Upper lobe of right lung (tissue), 1 donor: Measurements from ENCODE around the gene LAMA2. TPM values are rescaled to one million over a fixed set of nuclear protein-coding genes. Genes with fewer than 3 reads are reported as not detected.

Experiments used
- ATAC-seq: fragments of 200-7000 bp; cut with Tn5 transposase; one replicate; pipeline ENCODE4 v1.9.1; 2020; ENCODE audit warnings: mild to moderate bottlenecking, moderate library complexity
- DNase-seq: peaks from one replicate; pipeline ENCODE4 v3.0.0-alpha.2; 2020
- H3K27ac ChIP-seq: fragments of 200-600 bp; one replicate; pipeline ENCODE4 v1.8.0; 2022
- H3K27me3 ChIP-seq: fragments of 200-600 bp; one replicate; pipeline ENCODE4 v1.8.0; 2022; ENCODE audit warnings: mild to moderate bottlenecking
- H3K36me3 ChIP-seq: fragments of 200-600 bp; one replicate; pipeline ENCODE4 v1.8.0; 2022
- H3K4me1 ChIP-seq: fragments of 200-600 bp; one replicate; pipeline ENCODE4 v1.8.0; 2022
- H3K4me3 ChIP-seq: fragments of 200-600 bp; one replicate; pipeline ENCODE4 v1.8.0; 2022; ENCODE audit warnings: mild to moderate bottlenecking
- H3K9me3 ChIP-seq: fragments of 200-600 bp; one replicate; pipeline ENCODE4 v1.8.0; 2022
- intact Hi-C: fragments of 100-400 bp; cut with DNase I; formaldehyde crosslinking; loops from one replicate; pipeline ENCODE4 v1.11.0; 2022
- total RNA-seq: library from RNA; stranded (reverse); fragmentation: NEBNext Ultra II Directional; extraction: Animal tissue kit (Norgen Biotek cat#: 25700); gene quantifications from one replicate; pipeline ENCODE4 v1.2.1, GENCODE V29; 2021
- TF ChIP-seq, protein P1 (sequence below): fragments of 200-600 bp; IDR thresholded peaks from one replicate; pipeline ENCODE4 v1.8.0; 2022; ENCODE audit warnings: antibody characterized with exemption
- donor health status: DM: no; HTN: yes; CAD: no; lungs with severe emphysema.

The LAMA2 gene
- total RNA-seq, 1 donor from 2014 or later = 42.1 TPM

DNA sequence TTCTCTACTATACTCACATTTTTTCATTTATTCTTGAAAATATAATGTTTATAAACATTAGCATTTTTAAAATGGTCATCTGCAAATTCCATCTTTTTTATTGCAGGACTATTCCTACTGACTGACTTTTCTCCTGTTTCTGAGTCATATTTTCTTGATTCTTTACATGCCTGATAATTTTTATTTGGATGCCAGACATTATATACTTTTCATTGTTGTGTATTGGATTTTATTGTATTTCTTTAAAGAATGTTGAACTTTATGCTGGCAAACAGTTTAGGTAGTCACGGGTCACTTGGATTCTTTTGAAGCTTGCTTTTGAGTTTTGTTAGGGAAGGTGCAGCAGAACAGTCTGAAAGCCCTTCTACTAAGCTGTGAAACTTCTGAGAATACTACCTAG is 423.9 kb downstream of the LAMA2 start:
- intact Hi-C loops = no loop called here
- no peaks in the 10 kb centered on the region for H3K27me3 ChIP-seq
- TF ChIP-seq, protein P1, sequence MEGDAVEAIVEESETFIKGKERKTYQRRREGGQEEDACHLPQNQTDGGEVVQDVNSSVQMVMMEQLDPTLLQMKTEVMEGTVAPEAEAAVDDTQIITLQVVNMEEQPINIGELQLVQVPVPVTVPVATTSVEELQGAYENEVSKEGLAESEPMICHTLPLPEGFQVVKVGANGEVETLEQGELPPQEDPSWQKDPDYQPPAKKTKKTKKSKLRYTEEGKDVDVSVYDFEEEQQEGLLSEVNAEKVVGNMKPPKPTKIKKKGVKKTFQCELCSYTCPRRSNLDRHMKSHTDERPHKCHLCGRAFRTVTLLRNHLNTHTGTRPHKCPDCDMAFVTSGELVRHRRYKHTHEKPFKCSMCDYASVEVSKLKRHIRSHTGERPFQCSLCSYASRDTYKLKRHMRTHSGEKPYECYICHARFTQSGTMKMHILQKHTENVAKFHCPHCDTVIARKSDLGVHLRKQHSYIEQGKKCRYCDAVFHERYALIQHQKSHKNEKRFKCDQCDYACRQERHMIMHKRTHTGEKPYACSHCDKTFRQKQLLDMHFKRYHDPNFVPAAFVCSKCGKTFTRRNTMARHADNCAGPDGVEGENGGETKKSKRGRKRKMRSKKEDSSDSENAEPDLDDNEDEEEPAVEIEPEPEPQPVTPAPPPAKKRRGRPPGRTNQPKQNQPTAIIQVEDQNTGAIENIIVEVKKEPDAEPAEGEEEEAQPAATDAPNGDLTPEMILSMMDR = no peak
- no peaks in the 10 kb centered on the region for H3K4me1 ChIP-seq
- DNase-seq = no peak
- no peak for ATAC-seq
- H3K4me3 ChIP-seq = no peak overlapping the region
- no peak overlapping the region for H3K27ac ChIP-seq
- H3K9me3 ChIP-seq = no peaks in the 10 kb centered on the region
- no peaks in the 10 kb centered on the region for H3K36me3 ChIP-seq

DNA sequence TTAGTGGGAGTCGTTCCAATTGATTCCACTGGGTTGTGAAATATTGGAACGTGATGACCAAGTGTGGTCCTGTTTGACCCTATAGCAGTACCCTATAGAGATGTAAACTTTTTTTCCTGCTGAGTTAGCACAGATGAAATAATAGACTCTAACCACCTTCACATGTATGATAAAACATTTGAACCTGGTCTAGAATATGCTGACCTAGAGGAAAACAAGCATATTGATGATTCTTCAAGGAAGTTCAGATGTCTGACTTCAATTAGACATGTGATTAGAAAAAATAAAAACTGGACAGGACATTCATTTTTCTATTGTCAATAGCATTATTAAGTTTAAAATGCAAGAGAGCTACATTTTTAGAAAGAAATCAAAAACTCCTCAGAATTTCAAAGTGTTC is 424.9 kb downstream of the LAMA2 start:
- DNase-seq = no peak
- H3K4me1 ChIP-seq = no peaks in the 10 kb centered on the region
- H3K36me3 ChIP-seq = no peaks in the 10 kb centered on the region
- no peak overlapping the region for H3K27ac ChIP-seq
- TF ChIP-seq, protein P1 = no peak
- no peak for ATAC-seq
- intact Hi-C loops = no loop called here
- no peaks in the 10 kb centered on the region for H3K9me3 ChIP-seq
- H3K4me3 ChIP-seq = no peak overlapping the region
- no peaks in the 10 kb centered on the region for H3K27me3 ChIP-seq

DNA sequence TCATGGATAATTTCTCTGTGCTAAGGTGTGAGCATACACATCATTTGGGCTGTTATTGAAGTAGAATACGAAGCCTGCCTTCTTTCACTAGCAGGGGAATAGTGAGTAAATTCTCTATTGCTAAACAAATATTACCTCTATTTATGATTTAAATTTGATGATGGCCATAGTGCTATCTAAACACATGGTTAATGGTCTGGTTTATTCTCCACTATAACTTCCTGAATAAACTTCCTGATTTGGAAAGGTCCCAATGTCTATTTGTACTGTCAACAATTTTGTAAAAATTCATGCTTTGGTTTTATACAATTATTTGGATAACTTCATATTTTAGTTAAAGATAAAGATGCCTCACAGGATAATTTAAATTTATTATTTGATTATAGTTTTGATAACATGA is 426.2 kb downstream of the LAMA2 start:
- Histone ChIP-seq H3K36me3 (no peaks in the 10 kb centered on the region), H3K4me3 (no peak overlapping the region), H3K9me3 (no peaks in the 10 kb centered on the region), H3K27me3 (no peaks in the 10 kb centered on the region), H3K27ac (no peak overlapping the region), H3K4me1 (no peaks in the 10 kb centered on the region)
- no peak for ATAC-seq
- intact Hi-C loops = no loop called here
- DNase-seq = no peak
- TF ChIP-seq, protein P1 = no peak

DNA sequence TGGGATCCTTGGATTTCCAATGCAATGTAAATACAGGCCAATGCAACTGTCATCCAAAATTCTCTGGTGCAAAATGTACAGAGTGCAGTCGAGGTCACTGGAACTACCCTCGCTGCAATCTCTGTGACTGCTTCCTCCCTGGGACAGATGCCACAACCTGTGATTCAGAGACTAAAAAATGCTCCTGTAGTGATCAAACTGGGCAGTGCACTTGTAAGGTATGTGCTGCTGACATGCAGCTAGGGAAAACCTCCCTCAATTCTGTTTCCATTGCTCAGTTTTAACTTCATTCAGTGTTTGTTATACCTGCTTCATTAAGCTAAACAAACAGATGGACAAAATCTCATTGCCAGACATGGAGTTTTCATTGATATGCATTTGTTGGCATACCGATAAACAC is 429.9 kb downstream of the LAMA2 start:
- no peaks in the 10 kb centered on the region for H3K27me3 ChIP-seq
- ATAC-seq (no peak), DNase-seq (no peak)
- no peaks in the 10 kb centered on the region for H3K4me1 ChIP-seq
- intact Hi-C loops = no loop called here
- H3K4me3 ChIP-seq = no peak overlapping the region
- H3K9me3 ChIP-seq = no peaks in the 10 kb centered on the region
- TF ChIP-seq, protein P1 = no peak
- no peaks in the 10 kb centered on the region for H3K36me3 ChIP-seq
- H3K27ac ChIP-seq = no peak overlapping the region

DNA sequence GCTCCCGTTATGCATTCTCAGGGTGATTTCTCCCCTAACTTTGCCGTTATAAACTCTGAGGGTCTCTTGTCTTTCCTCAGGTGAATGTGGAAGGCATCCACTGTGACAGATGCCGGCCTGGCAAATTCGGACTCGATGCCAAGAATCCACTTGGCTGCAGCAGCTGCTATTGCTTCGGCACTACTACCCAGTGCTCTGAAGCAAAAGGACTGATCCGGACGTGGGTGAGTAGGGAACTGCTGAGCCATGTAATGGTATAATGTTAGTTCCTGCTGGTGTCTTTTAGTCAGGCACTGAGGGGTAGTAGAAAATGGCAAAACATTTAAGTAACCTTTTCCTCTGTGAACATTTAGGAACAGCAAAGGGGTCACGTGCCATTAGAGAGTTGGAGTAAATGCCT is 431.6 kb downstream of the LAMA2 start:
- no peak for DNase-seq
- Histone ChIP-seq H3K27me3 (no peaks in the 10 kb centered on the region), H3K4me1 (no peaks in the 10 kb centered on the region), H3K4me3 (no peak overlapping the region), H3K9me3 (no peaks in the 10 kb centered on the region), H3K27ac (no peak overlapping the region), H3K36me3 (no peaks in the 10 kb centered on the region)
- no peak for ATAC-seq
- TF ChIP-seq, protein P1 = no peak
- intact Hi-C loops = no loop called here
